ENCODE results near the gene SS18L1.

SS18L1 gene

GRCh38 chr20:62195736-62196135, 52.2 kb downstream of the SS18L1 start:
- no peak for DNase-seq (ENCODE audit: low read depth in 2 of 2)

- no peak for DNase-seq (ENCODE audit: low read depth in 2 of 2)
Observed at GRCh38 chr20:62196286-62196685, 52.7 kb downstream of the SS18L1 start.

GRCh38 chr20:62197311-62197710, 53.7 kb downstream of the SS18L1 start:
- no peak for DNase-seq (ENCODE audit: low read depth in 2 of 2)

GRCh38 chr20:62197801-62198200, 54.2 kb downstream of the SS18L1 start:
- DNase-seq (ENCODE audit: low read depth in 2 of 2) = no peak

- no peak for DNase-seq (ENCODE audit: low read depth in 2 of 2)
Observed at GRCh38 chr20:62198496-62198895, 54.9 kb downstream of the SS18L1 start.

GRCh38 chr20:62198931-62199330, 55.4 kb downstream of the SS18L1 start:
- no peak for DNase-seq (ENCODE audit: low read depth in 2 of 2)

- DNase-seq (ENCODE audit: low read depth in 2 of 2) = no peak
Observed at GRCh38 chr20:62200491-62201172, 57.1 kb downstream of the SS18L1 start.

GRCh38 chr20:62201173-62202082, 57.9 kb downstream of the SS18L1 start:
- no peak for DNase-seq (ENCODE audit: low read depth in 2 of 2)

GRCh38 chr20:62202083-62202395, 58.5 kb downstream of the SS18L1 start:
- no peak for DNase-seq (ENCODE audit: low read depth in 2 of 2)

- DNase-seq (ENCODE audit: low read depth in 2 of 2) = no peak
Observed at GRCh38 chr20:62202676-62203377, 59.3 kb downstream of the SS18L1 start.

- peak; percentile 27 to 30 for DNase-seq (ENCODE audit: low read depth in 2 of 2)
Observed at GRCh38 chr20:62203378-62204030, 59.9 kb downstream of the SS18L1 start.

GRCh38 chr20:62205618-62206387, 62.2 kb downstream of the SS18L1 start:
- no peak for DNase-seq (ENCODE audit: low read depth in 2 of 2)

- DNase-seq (ENCODE audit: low read depth in 2 of 2) = no peak
Observed at GRCh38 chr20:62206388-62206775, 62.8 kb downstream of the SS18L1 start.

- no peak for DNase-seq (ENCODE audit: low read depth in 2 of 2)
Observed at GRCh38 chr20:62208061-62208794, 64.7 kb downstream of the SS18L1 start.

GRCh38 chr20:62208795-62209755, 65.5 kb downstream of the SS18L1 start:
- no peak for DNase-seq (ENCODE audit: low read depth in 2 of 2)

- no peak for DNase-seq (ENCODE audit: low read depth in 2 of 2)
Observed at GRCh38 chr20:62209850-62210495, 66.4 kb downstream of the SS18L1 start.

- DNase-seq (ENCODE audit: low read depth in 2 of 2) = no peak
Observed at GRCh38 chr20:62210496-62210855, 66.9 kb downstream of the SS18L1 start.

GRCh38 chr20:62211216-62211615, 67.6 kb downstream of the SS18L1 start:
- DNase-seq (ENCODE audit: low read depth in 2 of 2) = no peak

GRCh38 chr20:62211769-62212288, 68.3 kb downstream of the SS18L1 start:
- no peak for DNase-seq (ENCODE audit: low read depth in 2 of 2)
